Upper lobe of left lung (tissue), 4 donors: Measurements from ENCODE around the gene RIPOR1.
"Not testable (repeated sequence)": the region's sequence is repeated elsewhere in the genome, so short reads cannot be mapped to it uniquely, and the experiment has no call there.

Source experiments
- POLR2A ChIP-seq, 4 donors: fragments of 450-650 bp; IDR thresholded peaks; one replicate each; pipeline ENCODE4 v1.5.1; 2016 to 2017; ENCODE audit warnings: antibody characterized with exemption in 4 of 4, mild to moderate bottlenecking in 2 of 4
- POLR2AphosphoS5 ChIP-seq, 2 donors: sonication (generic); formaldehyde crosslinking; IDR thresholded peaks; one replicate each; pipeline ENCODE4 v1.5.1; 2017; ENCODE audit warnings: antibody characterized with exemption in 2 of 2
- TF ChIP-seq, protein P1 (sequence below), 6 experiments: fragments of 450-650 bp in 4 of 6; fragments of 200-600 bp in 2 of 6; sonication (generic) in 2 of 6; IDR thresholded peaks; one replicate each; pipeline ENCODE4 v1.5.1; 2016 to 2019; ENCODE audit warnings: antibody characterized with exemption in 6 of 6

DNA sequence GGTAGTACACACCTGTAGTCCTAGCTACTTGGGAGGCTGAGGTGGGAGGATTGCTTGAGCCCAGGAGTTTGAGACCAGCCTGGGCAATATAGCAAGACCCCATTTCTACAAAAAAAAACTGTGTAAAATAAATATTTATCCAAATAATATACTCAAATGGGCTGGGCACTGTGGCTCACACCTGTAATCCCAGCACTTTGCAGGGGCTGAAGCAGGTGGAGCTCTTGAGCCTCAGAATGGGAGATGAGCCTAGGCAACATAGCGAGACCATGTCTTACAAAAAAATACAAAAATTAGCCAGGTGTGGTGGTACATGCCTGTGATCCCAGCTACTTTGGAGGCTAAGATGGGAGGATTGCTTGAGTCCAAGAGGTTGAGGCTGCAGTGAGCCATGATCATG lies 14.7 kb upstream of the RIPOR1 start:
- TF ChIP-seq, protein P1, sequence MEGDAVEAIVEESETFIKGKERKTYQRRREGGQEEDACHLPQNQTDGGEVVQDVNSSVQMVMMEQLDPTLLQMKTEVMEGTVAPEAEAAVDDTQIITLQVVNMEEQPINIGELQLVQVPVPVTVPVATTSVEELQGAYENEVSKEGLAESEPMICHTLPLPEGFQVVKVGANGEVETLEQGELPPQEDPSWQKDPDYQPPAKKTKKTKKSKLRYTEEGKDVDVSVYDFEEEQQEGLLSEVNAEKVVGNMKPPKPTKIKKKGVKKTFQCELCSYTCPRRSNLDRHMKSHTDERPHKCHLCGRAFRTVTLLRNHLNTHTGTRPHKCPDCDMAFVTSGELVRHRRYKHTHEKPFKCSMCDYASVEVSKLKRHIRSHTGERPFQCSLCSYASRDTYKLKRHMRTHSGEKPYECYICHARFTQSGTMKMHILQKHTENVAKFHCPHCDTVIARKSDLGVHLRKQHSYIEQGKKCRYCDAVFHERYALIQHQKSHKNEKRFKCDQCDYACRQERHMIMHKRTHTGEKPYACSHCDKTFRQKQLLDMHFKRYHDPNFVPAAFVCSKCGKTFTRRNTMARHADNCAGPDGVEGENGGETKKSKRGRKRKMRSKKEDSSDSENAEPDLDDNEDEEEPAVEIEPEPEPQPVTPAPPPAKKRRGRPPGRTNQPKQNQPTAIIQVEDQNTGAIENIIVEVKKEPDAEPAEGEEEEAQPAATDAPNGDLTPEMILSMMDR (IDR thresholded peaks at IDR 0.05) = not testable (repeated sequence)
- not testable (repeated sequence) for TF ChIP-seq POLR2AphosphoS5, POLR2A (IDR thresholded peaks at IDR 0.05)
